ENCODE results near the gene LIPF. TPM values are rescaled to one million over a fixed set of nuclear protein-coding genes. Genes with fewer than 3 reads are reported as not detected.

LIPF gene
- total and polyA plus RNA-seq, 2 of the 13 experiments (the other 11 are each of a cell fraction or from before 2014, with no cell fraction given), result not detected

- Histone ChIP-seq H3K36me3 (replicated peaks in 1 of 2; ENCODE audit: control insufficient read depth in 1 of 2, insufficient read depth in 2 of 2, low read length in 2 of 2) (no peaks in the 10 kb centered on the region), H3K4me2 (ENCODE audit: low read depth, low read length) (no peak overlapping the region), H3K4me3 (replicated peaks in 1 of 3; ENCODE audit: insufficient read depth in 1 of 3, low read depth in 2 of 3, low read length in 3 of 3) (no peak overlapping the region), H3K9me3 (ENCODE audit: low read length) (no peaks in the 10 kb centered on the region), H3K4me1 (ENCODE audit: insufficient read depth, low read length) (no peaks in the 10 kb centered on the region), H2AFZ (ENCODE audit: low read length) (no peak overlapping the region), H3K79me2 (ENCODE audit: insufficient read depth, low read length) (no peaks in the 10 kb centered on the region), H4K20me1 (ENCODE audit: insufficient read depth, low read length) (no peaks in the 10 kb centered on the region), H3K27me3 (ENCODE audit: control insufficient read depth in 1 of 2, insufficient read depth in 2 of 2, low read length in 2 of 2) (no peaks in the 10 kb centered on the region), H3K9ac (ENCODE audit: insufficient read depth, low read depth, low read length) (no peak overlapping the region), H3K27ac (ENCODE audit: extremely low read length, insufficient read depth, low read length) (no peak overlapping the region)
- in situ Hi-C loops (cut with HindIII; ENCODE audit: extremely low pct_ligation_motif_present, low pct_unique_long_range_greater_than_20kb) (no loop called here), intact Hi-C loops (cut with micrococcal nuclease; ENCODE audit: unreplicated experiment) (no loop called here)
- FAIRE-seq (no peak), DNase-seq (ENCODE audit: low spot score) (no peak), ATAC-seq (no peak)
- BruUV-seq (replicated peaks), result no TSS peak
- POLR2A ChIA-PET, result no interaction called here
- CTCF ChIA-PET (ENCODE audit: low intra/inter-chr PET ratio, low total read pairs), result no interaction called here
- 13% methylated on average over 2 of the region's 2 CpGs for WGBS (ENCODE audit: low lambda C conversion rate)
- TF ChIP-seq ZEB1 (IDR thresholded peaks at IDR 0.05; ENCODE audit: insufficient replicate concordance, low read depth) (no peak), EED (CRISPR knock-in tag; IDR thresholded peaks at IDR 0.05) (no peak), KMT2A (CRISPR knock-in tag; IDR thresholded peaks at IDR 0.05) (no peak), ZNF362 (CRISPR knock-in tag; IDR thresholded peaks at IDR 0.05; ENCODE audit: borderline replicate concordance) (no peak), ZNF441 (CRISPR knock-in tag; IDR thresholded peaks at IDR 0.05; ENCODE audit: borderline replicate concordance) (no peak), ZNF850 (CRISPR knock-in tag; conservative IDR thresholded peaks at IDR 0.05) (no peak), ZNF142 (CRISPR knock-in tag; IDR thresholded peaks at IDR 0.05) (no peak), CC2D1A (CRISPR knock-in tag; IDR thresholded peaks at IDR 0.05) (no peak), RBAK (CRISPR knock-in tag; IDR thresholded peaks at IDR 0.05) (no peak), JUNB (CRISPR knock-in tag; IDR thresholded peaks at IDR 0.05; ENCODE audit: borderline replicate concordance) (no peak), HOXA9 (CRISPR knock-in tag; IDR thresholded peaks at IDR 0.05; ENCODE audit: borderline replicate concordance) (no peak), HMG20A (CRISPR knock-in tag; IDR thresholded peaks at IDR 0.05; ENCODE audit: borderline replicate concordance) (no peak)
- TF ChIP-seq, protein P1, sequence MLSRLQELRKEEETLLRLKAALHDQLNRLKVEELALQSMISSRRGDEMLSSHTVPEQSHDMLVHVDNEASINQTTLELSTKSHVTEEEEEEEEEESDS (CRISPR knock-in tag; IDR thresholded peaks at IDR 0.05; ENCODE audit: borderline replicate concordance), result no peak
- TF ChIP-seq, protein P2, sequence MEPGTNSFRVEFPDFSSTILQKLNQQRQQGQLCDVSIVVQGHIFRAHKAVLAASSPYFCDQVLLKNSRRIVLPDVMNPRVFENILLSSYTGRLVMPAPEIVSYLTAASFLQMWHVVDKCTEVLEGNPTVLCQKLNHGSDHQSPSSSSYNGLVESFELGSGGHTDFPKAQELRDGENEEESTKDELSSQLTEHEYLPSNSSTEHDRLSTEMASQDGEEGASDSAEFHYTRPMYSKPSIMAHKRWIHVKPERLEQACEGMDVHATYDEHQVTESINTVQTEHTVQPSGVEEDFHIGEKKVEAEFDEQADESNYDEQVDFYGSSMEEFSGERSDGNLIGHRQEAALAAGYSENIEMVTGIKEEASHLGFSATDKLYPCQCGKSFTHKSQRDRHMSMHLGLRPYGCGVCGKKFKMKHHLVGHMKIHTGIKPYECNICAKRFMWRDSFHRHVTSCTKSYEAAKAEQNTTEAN (CRISPR knock-in tag; conservative IDR thresholded peaks at IDR 0.05), result no peak
- TF ChIP-seq, protein P3, sequence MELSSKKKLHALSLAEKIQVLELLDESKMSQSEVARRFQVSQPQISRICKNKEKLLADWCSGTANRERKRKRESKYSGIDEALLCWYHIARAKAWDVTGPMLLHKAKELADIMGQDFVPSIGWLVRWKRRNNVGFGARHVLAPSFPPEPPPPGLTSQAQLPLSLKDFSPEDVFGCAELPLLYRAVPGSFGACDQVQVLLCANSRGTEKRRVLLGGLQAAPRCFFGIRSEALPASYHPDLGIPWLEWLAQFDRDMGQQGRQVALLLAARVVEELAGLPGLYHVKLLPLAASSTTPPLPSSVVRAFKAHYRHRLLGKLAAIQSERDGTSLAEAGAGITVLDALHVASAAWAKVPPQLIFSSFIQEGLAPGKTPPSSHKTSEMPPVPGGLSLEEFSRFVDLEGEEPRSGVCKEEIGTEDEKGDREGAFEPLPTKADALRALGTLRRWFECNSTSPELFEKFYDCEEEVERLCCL (CRISPR knock-in tag; IDR thresholded peaks at IDR 0.05; ENCODE audit: borderline replicate concordance), result no peak
Observed at GRCh38 chr10:88652616-88653015, 11.6 kb upstream of the LIPF start.

Data from HepG2 (cell line).